Ovary (tissue), 3 donors: ENCODE measurements around the gene KCNMB1.

Source experiments
- POLR2A ChIP-seq: fragments of 450-650 bp; IDR thresholded peaks from one replicate; pipeline ENCODE4 v1.6.1; 2017; ENCODE audit warnings: antibody characterized with exemption, mild to moderate bottlenecking, moderate library complexity
- TF ChIP-seq, protein P1 (sequence below), 3 donors: fragments of 450-650 bp in 2 of 3; fragments of 200-600 bp in 1 of 3; IDR thresholded peaks; one replicate each; pipeline versions ENCODE4 v1.5.1 to v1.8.0; 2016 to 2022; ENCODE audit warnings: antibody characterized with exemption in 3 of 3, mild to moderate bottlenecking in 1 of 3
- donor health status: DM: no; HTN: no; CAD: no.

DNA sequence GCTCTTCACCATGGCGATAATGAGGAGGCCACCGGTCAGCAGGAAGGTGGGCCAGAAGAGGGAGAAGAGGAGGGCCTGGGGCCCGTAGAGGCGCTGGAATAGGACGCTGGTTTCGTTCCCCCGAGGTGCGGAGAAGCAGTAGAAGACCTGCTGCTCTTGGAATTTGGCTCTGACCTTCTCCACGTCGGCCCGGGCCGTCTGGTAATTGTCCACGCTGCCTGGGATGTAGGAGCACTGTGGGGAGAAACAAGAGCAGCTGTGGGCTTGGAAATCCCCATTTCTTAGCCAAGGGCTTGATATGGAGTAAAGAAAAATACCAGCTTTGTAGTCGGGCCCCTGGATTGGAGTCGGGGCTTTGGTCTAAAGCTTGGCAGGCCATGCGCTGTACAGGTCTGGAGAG is 10.4 kb downstream of the KCNMB1 start:
- TF ChIP-seq, protein P1, sequence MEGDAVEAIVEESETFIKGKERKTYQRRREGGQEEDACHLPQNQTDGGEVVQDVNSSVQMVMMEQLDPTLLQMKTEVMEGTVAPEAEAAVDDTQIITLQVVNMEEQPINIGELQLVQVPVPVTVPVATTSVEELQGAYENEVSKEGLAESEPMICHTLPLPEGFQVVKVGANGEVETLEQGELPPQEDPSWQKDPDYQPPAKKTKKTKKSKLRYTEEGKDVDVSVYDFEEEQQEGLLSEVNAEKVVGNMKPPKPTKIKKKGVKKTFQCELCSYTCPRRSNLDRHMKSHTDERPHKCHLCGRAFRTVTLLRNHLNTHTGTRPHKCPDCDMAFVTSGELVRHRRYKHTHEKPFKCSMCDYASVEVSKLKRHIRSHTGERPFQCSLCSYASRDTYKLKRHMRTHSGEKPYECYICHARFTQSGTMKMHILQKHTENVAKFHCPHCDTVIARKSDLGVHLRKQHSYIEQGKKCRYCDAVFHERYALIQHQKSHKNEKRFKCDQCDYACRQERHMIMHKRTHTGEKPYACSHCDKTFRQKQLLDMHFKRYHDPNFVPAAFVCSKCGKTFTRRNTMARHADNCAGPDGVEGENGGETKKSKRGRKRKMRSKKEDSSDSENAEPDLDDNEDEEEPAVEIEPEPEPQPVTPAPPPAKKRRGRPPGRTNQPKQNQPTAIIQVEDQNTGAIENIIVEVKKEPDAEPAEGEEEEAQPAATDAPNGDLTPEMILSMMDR (IDR thresholded peaks at IDR 0.05) = no peak
- TF ChIP-seq POLR2A = no peak
